GM12865 (cell line): ENCODE measurements around the gene IKZF5.

ENCODE experiments used
- DNase-seq: peaks from one replicate; pipeline ENCODE4 v3.0.0; 2010; ENCODE audit warnings: low read depth
- H3K4me3 ChIP-seq: 2 replicates; pipeline ENCODE4 v1.5.1; 2011; ENCODE audit warnings: mild to moderate bottlenecking, low read depth, low read length, control low read depth
- TF ChIP-seq, protein P1 (sequence below): IDR thresholded peaks from 2 replicates; pipeline ENCODE4 v1.5.1; 2011; ENCODE audit warnings: low read length, control low read depth, low read depth, inconsistent platforms; ENCODE audit not compliant: insufficient read depth; ENCODE audit errors: missing control alignments

The IKZF5 gene

DNA sequence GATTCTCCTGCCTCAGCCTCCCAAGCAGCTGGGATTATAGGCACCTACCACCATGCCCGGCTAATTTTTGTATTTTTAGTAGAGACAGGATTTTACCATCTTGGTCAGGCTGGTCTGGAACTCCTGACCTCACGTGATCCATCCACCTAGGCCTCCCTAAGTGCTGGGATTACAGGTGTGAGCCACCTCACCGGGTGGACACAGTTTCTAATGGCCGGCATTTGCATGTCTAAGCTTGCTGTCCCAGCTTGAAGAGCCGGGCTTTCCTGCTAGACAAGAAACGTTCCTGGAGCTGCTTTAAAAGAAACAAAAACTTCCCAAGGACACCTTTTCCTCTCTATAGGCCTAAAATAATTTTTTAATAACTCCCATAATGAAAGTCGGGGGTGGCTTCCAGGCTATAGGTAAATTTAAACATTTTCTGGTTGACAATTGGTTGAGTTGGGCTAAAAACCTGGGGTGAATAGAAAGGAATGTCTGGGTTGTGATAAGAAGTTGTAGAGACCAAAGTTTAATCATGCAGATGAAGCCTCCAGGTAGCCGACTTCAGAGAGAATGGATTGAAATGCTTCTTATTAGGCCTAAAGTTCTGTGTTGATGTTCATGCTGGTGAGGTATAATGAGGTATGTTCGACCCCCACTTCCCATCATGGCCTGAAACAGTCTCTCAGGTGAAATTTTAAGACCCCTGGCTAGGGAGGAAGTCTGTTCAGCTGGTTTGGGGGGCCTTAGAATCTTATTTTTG lies 9.0 kb upstream of the IKZF5 start:
- H3K4me3 ChIP-seq: no peak overlapping the region
- TF ChIP-seq, protein P1, sequence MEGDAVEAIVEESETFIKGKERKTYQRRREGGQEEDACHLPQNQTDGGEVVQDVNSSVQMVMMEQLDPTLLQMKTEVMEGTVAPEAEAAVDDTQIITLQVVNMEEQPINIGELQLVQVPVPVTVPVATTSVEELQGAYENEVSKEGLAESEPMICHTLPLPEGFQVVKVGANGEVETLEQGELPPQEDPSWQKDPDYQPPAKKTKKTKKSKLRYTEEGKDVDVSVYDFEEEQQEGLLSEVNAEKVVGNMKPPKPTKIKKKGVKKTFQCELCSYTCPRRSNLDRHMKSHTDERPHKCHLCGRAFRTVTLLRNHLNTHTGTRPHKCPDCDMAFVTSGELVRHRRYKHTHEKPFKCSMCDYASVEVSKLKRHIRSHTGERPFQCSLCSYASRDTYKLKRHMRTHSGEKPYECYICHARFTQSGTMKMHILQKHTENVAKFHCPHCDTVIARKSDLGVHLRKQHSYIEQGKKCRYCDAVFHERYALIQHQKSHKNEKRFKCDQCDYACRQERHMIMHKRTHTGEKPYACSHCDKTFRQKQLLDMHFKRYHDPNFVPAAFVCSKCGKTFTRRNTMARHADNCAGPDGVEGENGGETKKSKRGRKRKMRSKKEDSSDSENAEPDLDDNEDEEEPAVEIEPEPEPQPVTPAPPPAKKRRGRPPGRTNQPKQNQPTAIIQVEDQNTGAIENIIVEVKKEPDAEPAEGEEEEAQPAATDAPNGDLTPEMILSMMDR: no peak
- DNase-seq: no peak

DNA sequence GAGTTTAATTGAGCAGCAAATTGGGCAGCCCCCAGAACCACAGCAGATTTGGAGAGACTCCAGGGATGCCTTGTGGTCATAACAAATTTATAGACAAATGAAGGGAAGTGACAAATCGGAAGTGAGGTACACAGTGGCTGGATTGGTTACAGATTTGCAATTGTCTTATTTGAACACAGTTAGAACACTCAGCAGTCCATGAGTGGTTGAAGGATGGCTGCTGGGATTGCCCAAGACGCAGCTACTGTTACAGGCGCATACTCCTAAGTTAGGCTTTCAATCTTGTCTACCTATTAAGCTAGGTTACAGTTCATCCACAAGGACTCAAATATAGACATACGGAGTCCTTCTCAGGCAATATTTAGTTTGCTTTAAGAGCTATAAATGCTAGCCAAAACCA lies 7.6 kb upstream of the IKZF5 start:
- DNase-seq: no peak
- TF ChIP-seq, protein P1: no peak
- no peak overlapping the region for H3K4me3 ChIP-seq

DNA sequence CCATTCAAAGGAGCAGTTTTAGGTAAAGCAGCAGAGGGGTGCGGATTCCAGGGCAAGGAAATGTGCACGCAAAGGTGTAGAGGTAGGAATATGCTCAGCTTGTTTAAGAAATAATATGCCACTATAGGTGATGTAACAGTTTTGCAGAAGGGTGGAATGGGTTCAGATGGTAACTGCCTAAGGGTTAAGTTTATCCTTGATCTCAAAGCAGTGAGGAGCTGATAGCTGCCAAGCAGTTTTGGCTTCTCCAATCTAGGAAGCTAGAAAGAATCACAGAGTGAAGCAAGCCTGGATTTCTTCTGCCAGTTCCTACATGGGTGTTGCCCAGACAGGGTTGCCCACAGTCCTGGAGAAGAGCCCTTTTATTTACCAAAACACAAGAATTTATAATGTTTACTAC lies 6.2 kb upstream of the IKZF5 start:
- TF ChIP-seq, protein P1: no peak
- DNase-seq: no peak
- no peak overlapping the region for H3K4me3 ChIP-seq

DNA sequence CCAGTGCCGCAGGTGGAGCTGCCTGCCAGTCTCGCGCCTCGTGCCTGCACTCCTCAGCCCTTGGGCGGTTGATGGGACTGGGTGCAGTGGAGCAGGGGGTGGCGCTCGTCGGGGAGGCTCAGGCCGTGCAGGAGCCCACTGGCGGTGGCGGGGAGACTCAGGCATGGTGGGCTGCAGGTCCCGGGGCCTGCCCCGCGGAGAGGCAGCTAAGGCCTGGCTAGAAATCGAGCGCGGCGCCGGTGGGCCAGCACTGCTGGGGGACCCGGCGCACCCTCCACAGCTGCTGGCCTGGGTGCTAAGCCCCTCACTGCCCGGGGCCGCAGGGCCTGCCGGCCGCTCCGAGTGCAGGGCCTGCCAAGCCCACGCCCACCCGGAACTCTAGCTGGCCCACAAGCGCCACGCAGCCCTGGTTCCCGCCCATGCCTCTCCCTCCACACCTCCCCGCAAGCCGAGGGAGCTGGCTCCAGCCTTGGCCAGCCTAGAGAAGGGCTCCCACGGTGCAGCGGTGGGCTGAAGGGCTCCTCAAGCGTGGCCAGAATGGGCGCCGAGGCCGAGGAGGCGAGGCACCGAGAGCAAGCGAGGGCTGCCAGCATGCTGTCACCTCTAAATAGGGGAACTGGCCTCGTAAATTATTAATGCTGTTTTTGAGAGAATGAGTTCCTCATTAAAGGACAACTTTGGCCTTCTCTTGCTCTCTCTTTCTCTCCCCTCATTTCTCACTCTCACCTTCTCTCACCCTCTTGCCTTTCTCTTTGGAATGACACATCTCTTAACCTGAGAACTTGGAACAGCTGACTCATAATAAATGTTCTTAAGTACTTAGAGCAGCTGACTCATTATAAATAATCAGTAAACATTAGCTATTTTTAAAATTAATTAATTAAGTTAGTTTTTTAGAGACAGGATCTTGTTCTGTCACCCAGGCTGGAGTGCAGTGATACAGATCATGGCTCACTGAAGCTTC lies 5.1 kb upstream of the IKZF5 start:
- TF ChIP-seq, protein P1: no peak
- H3K4me3 ChIP-seq: no peak overlapping the region
- DNase-seq: no peak

DNA sequence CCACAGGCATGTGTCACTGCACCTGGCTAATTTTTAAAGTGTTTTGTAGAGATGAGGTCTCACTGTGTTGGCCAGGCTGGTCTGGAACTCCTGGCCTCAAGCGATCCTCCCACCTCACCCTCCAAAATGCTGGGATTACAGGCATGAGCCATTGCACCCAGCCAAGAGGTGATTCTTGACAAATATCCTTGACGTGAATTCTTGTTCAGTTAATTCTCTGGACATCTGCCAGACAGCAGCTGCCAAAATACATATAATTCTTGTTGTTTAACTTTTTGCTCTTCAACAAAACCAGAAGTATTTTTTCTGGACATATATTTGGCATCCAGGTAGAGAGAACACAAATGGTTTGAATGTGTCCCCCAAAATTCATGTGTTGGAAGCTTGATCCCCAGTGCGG lies 3.4 kb upstream of the IKZF5 start:
- TF ChIP-seq, protein P1: no peak

DNA sequence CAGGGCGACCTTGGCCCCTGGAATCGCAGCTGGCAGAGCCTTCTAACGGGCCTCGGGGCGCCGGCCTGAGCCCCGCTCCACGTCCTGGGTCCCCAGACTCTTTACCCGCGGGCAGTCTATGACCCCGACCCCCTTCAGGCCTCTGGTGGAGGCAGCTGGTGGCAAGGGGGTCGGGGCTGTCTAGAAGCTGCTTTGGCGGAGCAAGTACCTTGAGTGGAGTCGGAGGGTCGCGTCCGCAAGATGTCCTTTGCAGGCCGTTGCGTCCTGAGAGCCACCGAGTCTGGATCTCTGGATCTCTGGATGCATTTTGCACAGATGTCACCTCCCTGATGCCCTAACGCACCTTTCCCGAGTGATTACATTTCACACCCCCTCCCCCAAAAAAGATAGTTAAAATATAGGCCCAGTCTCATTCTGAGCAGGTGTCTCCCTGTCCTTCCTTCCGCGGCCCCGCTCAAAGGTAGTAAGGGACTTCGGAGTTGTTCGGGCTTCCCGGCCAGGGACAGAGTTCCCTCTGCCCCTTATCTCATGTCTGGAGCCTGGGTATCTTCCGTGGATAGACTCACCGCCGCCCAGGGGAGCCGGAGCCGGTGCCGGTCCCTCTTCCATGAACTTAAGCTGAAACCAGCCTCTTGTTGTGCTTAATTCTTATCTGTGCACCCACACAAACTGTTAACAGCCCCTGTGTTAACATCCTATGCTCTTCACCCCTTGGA lies 668 bp upstream of the IKZF5 start:
- TF ChIP-seq, protein P1: no peak
- DNase-seq: peak; percentile 8
- peak overlapping the region; percentile 95 for H3K4me3 ChIP-seq

More for the DNA sequence above, 3.4 kb upstream of the IKZF5 start:
- H3K4me3 ChIP-seq: no peak overlapping the region
- no peak for DNase-seq
